Measurements from ENCODE around the gene TCAP.

Gene TCAP

GRCh38 chr17:39651923-39652586 is 13.1 kb upstream of the TCAP start:
- DNase-seq: no peak

GRCh38 chr17:39652587-39653315 is 12.4 kb upstream of the TCAP start:
- DNase-seq: no peak

- DNase-seq: no peak
These were observed 11.9 kb upstream of the TCAP start for GRCh38 chr17:39653316-39653661.

- DNase-seq: peak; percentile 81
These were observed 11.4 kb upstream of the TCAP start for GRCh38 chr17:39653662-39654331.

GRCh38 chr17:39655105-39655504 is 10.0 kb upstream of the TCAP start:
- no peak for DNase-seq

GRCh38 chr17:39658346-39658745 is 6.8 kb upstream of the TCAP start:
- no peak for DNase-seq

GRCh38 chr17:39658760-39659159 is 6.4 kb upstream of the TCAP start:
- DNase-seq: no peak

GRCh38 chr17:39659279-39660010 is 5.7 kb upstream of the TCAP start:
- DNase-seq: no peak

GRCh38 chr17:39660011-39660360 is 5.2 kb upstream of the TCAP start:
- no peak for DNase-seq

- DNase-seq: no peak
These were observed 4.5 kb upstream of the TCAP start for GRCh38 chr17:39660397-39661385.

- DNase-seq: no peak
These were observed 3.2 kb upstream of the TCAP start for GRCh38 chr17:39661744-39662541.

GRCh38 chr17:39662551-39663339 is 2.4 kb upstream of the TCAP start:
- no peak for DNase-seq

- no peak for DNase-seq
These were observed 1.8 kb upstream of the TCAP start for GRCh38 chr17:39663340-39663687.

- no peak for DNase-seq
These were observed 1.2 kb upstream of the TCAP start for GRCh38 chr17:39663688-39664580.

- DNase-seq: no peak
These were observed 584 bp downstream of the TCAP start for GRCh38 chr17:39665642-39666224.

GRCh38 chr17:39666231-39666600 is 1.1 kb downstream of the TCAP start:
- DNase-seq: no peak

- no peak for DNase-seq
These were observed 1.6 kb downstream of the TCAP start for GRCh38 chr17:39666601-39667261.

- no peak for DNase-seq
These were observed 2.3 kb downstream of the TCAP start for GRCh38 chr17:39667262-39667944.
